Measurements from ENCODE around the gene SNX8. TPM values are rescaled to one million over a fixed set of nuclear protein-coding genes. Genes with fewer than 3 reads are reported as not detected.

The SNX8 gene
- total RNA-seq, 1 donor from 2014 or later: 8.3 TPM

- Histone ChIP-seq H3K36me3 (peaks cover 0 to 22% of the 10 kb centered on the region in 2 donors), H3K27ac (no peak overlapping the region), H3K9me3 (no peaks in the 10 kb centered on the region), H3K27me3 (no peaks in the 10 kb centered on the region), H3K4me1 (peaks cover 32% of the 10 kb centered on the region), H3K4me3 (no peak overlapping the region)
- no peak for DNase-seq (ENCODE audit: extremely low spot score in 2 of 2)
- intact Hi-C loops (cut with DNase I): no loop called here
- TF ChIP-seq POLR2A (IDR thresholded peaks at IDR 0.05): no peak
- TF ChIP-seq POLR2AphosphoS5 (IDR thresholded peaks at IDR 0.05; ENCODE audit: insufficient read depth in 1 of 2, low read depth in 1 of 2): no peak
- no peak for TF ChIP-seq CTCF (IDR thresholded peaks at IDR 0.05)
These were observed 80.3 kb downstream of the SNX8 start for GRCh38 chr7:2233926-2234325.

GRCh38 chr7:2232766-2233520 is 81.3 kb downstream of the SNX8 start, which contains the start of gene MAD1L1:
Gene MAD1L1, minus strand, starts transcription at chr7:2232945. Its CDS starts 2,812 bp downstream, at chr7:2230133.
- no peak for DNase-seq (ENCODE audit: extremely low spot score in 2 of 2)
- Histone ChIP-seq H3K4me3 (peak within 1 kb of the TSS; percentile 83 to 98), H3K27me3 (no peaks in the 10 kb centered on the region), H3K4me1 (peaks cover 32% of the 10 kb centered on the region), H3K9me3 (no peaks in the 10 kb centered on the region), H3K27ac (peak within 1 kb of the TSS; percentile 83), H3K36me3 (peaks cover 0 to 14% of the 10 kb centered on the region in 2 donors)
- TF ChIP-seq POLR2A (IDR thresholded peaks at IDR 0.05): no peak
- TF ChIP-seq CTCF (IDR thresholded peaks at IDR 0.05): no peak
- peak; percentile 63 to 80 for TF ChIP-seq POLR2AphosphoS5 (IDR thresholded peaks at IDR 0.05; ENCODE audit: insufficient read depth in 1 of 2, low read depth in 1 of 2)
- intact Hi-C loops (cut with DNase I): no loop called here

GRCh38 chr7:2231992-2232765 is 82.1 kb downstream of the SNX8 start:
- peaks cover 32% of the 10 kb centered on the region for H3K4me1 ChIP-seq
- peak overlapping the region; percentile 83 for H3K27ac ChIP-seq
- peak overlapping the region; percentile 83 to 98 for H3K4me3 ChIP-seq
- TF ChIP-seq POLR2A (IDR thresholded peaks at IDR 0.05): no peak
- no peak for TF ChIP-seq CTCF (IDR thresholded peaks at IDR 0.05)
- TF ChIP-seq POLR2AphosphoS5 (IDR thresholded peaks at IDR 0.05; ENCODE audit: insufficient read depth in 1 of 2, low read depth in 1 of 2): no peak
- H3K9me3 ChIP-seq: no peaks in the 10 kb centered on the region
- intact Hi-C loops (cut with DNase I): no loop called here
- no peaks in the 10 kb centered on the region for H3K27me3 ChIP-seq
- peaks cover 0 to 13% of the 10 kb centered on the region in 2 donors for H3K36me3 ChIP-seq
- DNase-seq (ENCODE audit: extremely low spot score in 2 of 2): no peak

- peaks cover 32% of the 10 kb centered on the region for H3K4me1 ChIP-seq
- no peak for TF ChIP-seq CTCF (IDR thresholded peaks at IDR 0.05)
- TF ChIP-seq POLR2AphosphoS5 (IDR thresholded peaks at IDR 0.05; ENCODE audit: insufficient read depth in 1 of 2, low read depth in 1 of 2): no peak
- TF ChIP-seq POLR2A (IDR thresholded peaks at IDR 0.05): no peak
- H3K9me3 ChIP-seq: no peaks in the 10 kb centered on the region
- H3K4me3 ChIP-seq: no peak overlapping the region
- DNase-seq (ENCODE audit: extremely low spot score in 2 of 2): no peak
- no peak overlapping the region for H3K27ac ChIP-seq
- H3K36me3 ChIP-seq: peaks cover 0 to 18% of the 10 kb centered on the region in 2 donors
- intact Hi-C loops (cut with DNase I): no loop called here
- no peaks in the 10 kb centered on the region for H3K27me3 ChIP-seq
These were observed 83.4 kb downstream of the SNX8 start for GRCh38 chr7:2230882-2231281.

Data from vagina (tissue), 2 donors.